GM21717 (cell line): ENCODE measurements around the gene ZNF524.
A peak's percentile ranks its signal among the peaks of the same experiment; 100 is the strongest.
"Not testable (repeated sequence)": the region's sequence is repeated elsewhere in the genome, so short reads cannot be mapped to it uniquely, and the experiment has no call there.

Experiments
- ATAC-seq: cut with Tn5 transposase; IDR thresholded peaks from one replicate; pipeline ENCODE4 v1.9.1; 2021; ENCODE audit warnings: mild to moderate bottlenecking, moderate library complexity; ENCODE audit not compliant: unreplicated experiment

The ZNF524 gene, protein sequence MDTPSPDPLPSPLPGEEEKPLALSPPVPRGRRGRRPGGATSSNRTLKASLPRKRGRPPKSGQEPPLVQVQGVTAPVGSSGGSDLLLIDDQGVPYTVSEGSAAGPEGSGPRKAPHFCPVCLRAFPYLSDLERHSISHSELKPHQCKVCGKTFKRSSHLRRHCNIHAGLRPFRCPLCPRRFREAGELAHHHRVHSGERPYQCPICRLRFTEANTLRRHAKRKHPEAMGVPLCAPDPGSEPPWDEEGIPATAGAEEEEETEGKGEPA

DNA sequence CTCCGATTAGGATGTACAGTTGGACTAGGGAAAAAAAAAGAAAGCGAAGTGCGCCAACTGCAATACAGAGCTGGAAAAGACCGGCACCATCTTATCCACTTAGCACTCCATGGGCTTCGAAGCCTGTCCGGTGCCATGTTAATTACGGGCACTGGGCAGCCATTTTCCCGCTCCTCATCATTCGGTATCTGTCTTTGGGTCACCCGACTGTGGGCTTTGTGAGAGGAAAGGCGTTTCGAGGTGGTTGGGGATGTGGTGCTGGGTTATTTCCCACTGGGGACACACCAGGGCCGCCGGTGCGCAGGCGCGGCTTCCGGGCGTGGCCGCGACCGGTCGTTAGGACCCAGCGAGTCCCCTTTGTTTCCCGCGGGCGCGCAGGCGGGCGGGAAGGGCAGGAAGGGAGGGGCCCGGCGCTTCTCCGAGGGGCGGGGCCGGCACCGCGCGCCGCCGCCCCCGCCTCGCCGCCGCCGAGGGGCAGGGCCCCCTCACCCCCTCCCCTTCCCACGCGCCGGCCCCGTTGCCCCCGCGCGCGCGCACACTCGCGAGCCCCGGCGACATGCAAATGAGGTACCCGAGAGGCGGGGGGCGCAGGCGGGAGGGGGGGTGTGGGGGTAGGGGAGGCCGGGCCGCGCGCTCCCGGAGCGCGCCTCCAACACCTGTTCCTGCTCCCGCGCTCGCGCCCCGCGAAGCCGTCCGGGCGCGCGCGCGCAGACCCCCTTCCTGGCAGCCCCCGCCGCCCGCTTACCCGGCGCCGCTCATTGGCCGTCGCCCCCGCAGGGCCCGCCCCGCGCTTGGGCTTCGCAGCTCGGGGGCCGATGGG lies at the start of gene ZNF524:
ZNF524 (plus strand) TSS at position 447 of the 820 bp plus-strand sequence. CDS start 1,825 bp downstream, outside the sequence.
- peak; percentile 31 for ATAC-seq

DNA sequence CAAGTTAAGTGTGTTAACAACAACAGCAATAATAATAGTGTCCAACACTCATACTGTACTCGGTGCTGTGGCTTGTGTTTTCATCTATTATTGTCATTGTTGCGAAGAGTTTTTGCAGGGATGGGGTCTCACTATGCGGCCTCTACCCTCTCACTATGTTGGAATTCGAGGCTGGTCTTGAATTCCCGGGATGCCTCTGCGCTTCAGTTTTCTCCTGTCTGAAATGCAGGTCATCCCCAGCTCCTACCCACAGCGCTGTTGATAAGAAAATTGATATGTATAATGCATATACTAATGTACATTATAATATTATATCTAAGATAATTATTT lies 49.8 kb upstream of the ZNF524 start:
- ATAC-seq, result no peak

DNA sequence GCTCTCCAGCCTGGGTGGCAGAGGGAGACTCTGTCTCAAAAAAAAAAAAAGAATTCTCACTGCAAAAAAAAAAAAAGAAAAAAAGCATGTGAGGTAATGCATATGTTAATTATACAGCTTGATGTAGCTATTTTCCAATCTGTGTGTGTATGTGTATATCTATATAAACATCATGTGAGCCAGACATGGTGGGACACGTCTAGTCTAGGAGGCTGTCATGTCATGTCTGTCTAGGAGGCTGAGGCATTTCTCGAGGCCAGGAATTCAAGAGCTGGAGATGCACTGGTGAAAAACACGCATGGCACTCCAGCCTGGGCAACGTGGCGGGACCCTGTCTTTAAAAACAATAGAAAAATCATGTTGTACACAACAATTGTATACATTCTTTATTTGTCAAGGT lies 47.9 kb upstream of the ZNF524 start:
- ATAC-seq, result no peak

DNA sequence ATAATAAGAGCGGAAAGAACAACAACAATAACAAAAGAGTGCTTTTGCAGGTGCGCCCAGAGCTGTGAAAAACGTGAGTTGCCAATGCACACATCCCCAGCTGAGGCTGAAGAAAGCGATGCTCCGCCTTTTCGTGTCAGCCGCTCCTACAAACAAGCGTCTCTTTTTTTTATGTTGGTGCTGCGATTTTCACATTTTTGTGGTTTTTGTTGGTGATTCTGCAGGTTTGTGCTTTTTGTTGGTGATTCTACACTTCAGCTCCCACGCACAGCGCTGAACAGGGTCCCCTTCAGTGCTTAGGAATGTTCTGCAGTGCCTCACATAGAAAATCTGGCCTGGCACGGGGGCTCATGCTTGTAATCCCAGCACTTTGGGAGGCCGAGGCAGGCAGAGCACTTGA lies 47.5 kb upstream of the ZNF524 start:
- no peak for ATAC-seq

DNA sequence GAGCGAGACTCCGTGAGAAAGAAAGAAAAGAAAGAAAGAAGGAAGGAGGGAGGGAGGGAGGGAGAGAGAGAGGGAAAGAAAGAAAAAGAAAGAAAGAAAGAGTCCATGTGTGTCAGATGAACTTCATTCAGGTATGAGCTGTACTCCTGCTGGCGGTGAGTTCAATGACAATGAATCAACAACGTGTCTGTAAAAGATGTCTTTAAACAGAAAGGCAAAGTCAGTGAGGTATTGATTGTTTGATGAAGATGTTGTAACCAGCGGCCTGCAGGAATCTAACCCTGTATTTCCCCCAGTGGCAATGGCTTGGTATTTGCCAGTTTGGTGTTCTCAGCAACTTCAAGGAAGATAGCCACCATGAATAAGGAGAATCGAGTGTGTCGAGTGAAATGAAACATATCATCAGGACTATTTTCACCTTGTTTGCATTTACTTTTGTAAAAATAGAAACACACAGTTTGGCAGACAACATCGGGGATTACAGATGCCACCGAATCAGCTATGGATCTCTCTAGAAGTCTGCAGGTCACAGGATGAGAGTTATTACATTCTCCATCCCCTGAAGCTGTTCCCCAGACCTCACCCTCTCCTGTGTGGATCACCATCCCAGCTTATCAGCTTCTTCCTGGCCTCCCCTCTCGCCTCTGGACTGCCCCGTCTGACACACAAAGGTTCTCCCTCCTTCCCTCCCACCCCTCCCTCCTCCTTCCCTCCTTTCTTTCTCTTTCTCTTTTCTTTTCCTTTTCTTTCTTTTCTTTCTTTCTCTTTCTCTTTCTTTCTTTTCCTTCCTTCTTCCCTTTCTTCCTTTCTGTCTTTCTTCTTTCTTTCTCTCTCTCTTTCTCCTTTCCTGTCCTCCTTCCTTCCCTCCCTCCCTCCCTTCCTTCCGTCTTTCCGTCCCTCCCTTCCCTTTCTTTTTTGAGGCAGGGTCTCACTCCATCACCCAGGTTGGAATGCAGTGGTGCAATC lies 46.6 kb upstream of the ZNF524 start:
- ATAC-seq, result no peak

DNA sequence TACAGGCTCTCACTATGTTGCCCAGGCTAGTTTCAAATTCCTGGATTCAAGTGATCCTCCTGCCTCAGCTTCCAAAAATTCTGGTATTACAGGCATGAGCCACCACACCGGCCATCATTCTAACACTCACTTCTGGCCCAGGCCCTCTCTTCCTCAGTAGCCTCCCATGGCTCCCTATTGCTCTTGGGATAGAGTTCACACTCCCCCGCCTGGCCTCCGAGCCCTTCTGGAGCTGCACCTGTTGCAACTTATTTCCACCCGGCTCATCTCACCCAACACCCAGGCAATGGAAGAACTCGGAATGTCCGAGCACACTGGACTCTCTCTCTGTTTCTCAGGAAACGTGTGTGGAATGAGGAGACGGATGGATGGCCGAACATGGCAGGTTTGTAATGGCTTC lies 45.8 kb upstream of the ZNF524 start:
- no peak for ATAC-seq

DNA sequence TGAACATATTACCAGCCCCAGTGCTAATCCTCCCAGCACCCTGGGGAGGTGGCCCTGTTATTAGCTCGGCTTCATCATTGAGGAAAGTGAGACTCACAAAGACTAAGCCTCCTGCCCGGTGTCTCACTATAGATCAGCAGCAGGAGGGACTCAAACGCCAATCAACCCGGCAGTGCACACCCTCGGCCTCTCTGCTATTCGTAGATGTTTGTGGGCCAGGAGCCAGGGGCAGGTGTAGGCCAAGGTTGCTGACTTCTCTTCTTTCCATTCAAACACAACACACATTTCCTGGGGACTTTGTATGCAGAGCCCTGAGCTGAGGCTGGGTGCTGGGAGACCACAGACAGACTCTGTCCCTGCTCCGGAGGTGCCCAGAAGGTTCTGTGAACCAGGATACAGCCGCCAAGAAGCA lies 45.3 kb upstream of the ZNF524 start:
- ATAC-seq, result no peak

DNA sequence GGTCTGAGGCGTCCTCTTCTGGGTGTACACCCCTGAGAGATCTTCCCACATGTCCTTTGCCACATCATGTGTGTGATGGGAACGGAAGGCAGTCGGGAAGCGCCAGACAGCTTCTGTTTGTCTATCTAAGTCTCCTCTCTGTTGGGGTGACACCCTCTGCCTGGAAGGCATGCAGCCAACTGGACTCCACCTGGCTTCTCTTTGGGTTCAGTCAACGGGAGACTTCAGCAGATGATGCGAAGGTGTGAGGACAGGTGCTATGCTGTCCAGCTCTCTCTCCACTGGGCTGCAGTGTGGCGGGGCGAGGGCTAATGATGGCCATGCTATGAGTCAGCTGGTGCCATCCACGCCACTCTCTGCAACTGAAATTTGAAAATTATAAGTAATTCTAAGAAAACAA lies 40.4 kb upstream of the ZNF524 start:
- no peak for ATAC-seq

DNA sequence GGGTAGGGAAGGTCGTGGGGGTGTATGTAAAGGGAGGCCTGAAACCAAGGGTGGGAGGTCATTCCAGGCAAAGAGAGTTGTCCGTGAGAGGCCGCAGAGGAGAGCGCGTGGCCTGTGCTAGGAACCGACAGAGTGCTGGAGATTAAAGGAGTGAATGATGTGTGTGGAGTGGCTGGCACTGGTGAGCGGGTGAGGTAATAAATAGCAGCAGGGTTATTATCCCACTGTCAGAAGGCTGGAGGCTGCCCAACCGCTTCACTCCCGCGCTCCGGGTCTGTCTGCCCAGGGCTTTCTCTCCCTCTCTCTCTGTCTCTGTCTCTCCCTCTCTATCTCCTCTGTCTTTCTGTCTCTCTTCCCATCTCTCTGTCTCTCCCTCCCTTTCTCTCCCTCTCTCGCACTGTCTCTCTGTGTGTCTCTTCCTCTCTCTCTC lies 36.8 kb upstream of the ZNF524 start:
- no peak for ATAC-seq

DNA sequence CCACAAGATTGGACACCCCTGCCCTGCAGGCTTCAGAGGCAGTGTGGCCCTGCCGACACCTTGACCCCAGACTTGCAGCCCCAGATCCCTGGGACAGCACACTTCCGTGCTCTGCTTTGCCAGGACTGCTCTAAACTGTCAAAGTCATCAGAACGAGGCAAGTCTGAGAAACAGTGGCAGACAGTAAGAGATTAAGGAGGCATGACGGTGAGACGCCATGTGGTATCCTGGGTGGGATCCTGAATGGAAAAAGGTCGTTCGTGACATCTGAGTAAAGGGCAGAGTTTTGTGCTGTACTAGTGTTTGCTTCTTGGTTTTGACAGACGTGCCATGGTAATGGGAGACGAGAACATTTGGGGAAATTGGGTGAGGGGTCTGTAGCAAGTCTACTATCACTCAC lies 33.3 kb upstream of the ZNF524 start:
- ATAC-seq, result no peak

DNA sequence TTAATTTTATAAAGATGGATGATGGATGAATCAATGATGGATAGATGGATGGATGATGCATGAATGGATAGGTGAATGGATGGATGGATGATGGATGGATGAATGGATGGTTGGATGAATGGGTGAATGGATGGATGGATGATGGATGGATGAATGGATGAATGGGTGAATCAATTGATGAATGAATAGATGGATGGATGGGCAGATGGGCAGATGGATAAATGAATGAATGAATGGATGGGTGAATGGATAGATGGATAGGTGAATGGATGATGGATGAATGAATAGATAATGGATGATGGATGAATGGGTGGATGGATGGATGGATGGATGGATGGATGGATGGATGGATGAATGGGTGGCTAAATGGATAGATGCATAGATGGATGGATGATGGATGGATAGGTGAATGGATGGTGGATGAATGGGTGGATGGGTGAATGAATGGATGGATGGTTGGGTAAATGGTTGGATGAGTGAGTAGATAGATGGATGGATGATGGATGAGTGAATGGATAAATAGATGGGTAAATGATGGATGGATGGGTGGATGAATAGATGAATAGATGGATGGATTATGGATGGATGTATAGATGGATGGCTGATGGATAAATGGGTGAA lies 32.3 kb upstream of the ZNF524 start:
- ATAC-seq, result no peak

DNA sequence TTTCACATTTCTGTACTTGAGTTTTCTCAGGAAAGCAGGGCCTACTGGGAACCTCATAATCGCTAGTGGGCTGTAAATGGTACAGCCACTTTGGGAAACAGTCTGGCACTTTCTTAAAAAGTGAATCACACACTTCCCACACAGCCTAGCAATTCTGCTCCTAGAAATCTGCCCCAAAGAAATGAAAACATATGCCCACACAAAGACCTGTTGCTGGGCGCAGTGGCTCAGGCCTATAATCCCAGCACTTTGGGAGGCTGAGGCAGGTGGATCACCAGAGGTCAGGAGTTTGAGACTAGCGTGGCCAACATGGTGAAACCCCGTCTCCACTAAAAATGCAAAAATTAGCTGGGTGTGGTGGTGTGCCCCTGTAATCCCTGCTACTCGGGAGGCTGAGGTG lies 30.6 kb upstream of the ZNF524 start:
- not testable (repeated sequence) for ATAC-seq

DNA sequence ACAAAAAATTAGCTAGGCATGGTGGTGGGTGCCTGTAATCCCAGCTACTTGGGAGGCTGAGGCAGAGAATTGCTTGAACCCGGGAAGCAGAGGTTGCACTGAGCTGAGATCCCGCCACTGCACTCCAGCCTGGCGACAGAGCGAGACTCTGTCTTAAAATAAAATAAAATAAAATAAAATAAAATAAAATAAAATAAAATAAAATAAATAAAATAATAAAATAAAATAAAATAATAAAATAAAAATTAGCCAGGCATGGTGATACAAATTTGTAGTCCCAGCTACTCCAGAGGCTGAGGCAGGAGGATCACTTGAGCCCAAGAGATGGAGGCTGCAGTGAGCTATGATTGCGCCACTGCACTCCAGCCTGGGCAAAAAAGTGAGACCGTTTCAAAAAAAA lies 26.2 kb upstream of the ZNF524 start:
- not testable (repeated sequence) for ATAC-seq

DNA sequence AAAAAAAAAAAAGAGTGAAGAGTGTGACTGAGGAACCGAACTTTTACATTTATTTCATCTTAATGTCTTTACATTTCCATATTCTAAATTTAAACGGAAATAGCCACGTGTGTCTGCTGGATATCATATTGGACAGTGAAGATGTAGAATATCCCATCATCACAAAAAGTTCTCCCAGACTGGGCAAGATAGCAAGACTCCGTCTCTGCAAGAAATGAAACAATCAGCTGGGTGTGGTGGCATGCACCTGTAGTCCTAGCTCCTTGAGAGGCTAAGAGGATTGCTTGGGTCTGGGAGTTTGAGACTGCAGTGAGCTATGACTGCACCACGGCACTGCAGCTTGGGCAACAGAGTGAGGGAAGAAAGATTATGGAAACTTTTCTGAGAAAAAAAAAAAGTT lies 23.3 kb upstream of the ZNF524 start:
- ATAC-seq, result no peak

DNA sequence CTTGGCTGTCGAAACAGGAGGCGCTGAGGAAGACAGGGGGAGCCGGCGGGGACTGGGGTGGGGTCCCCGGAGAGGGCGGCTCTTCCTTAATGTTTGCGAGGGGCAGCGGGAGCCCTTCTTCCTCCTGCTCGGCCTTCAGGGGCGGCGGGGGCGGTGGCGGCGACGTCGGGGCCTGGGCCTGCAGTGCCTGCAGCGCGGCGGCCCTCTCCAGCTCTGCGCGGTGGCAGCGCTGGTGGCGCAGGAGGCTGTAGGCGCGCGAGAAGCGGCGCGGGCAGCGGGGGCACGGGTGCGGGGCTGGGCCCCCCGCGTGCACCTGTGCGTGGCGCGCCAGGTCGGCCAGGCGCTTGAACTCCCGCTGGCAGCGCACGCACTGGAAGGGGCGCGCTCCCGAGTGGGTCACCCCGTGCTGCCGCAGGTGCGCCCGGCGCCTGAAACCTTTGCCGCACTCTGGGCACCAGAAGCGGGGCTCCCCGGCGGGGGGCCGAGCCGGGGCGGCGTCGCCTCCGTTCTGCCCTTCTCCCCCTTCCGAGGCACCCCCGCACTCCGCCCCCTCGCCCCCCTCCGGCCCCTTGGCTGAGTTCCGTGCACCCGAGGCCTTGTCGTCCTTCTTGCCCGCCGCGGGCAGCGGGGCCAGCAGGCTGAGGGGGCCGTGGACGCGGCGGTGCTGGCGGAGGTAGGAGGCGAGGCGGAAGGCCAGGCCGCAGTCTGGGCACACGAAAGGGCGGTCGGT lies 21.9 kb upstream of the ZNF524 start:
- no peak for ATAC-seq

DNA sequence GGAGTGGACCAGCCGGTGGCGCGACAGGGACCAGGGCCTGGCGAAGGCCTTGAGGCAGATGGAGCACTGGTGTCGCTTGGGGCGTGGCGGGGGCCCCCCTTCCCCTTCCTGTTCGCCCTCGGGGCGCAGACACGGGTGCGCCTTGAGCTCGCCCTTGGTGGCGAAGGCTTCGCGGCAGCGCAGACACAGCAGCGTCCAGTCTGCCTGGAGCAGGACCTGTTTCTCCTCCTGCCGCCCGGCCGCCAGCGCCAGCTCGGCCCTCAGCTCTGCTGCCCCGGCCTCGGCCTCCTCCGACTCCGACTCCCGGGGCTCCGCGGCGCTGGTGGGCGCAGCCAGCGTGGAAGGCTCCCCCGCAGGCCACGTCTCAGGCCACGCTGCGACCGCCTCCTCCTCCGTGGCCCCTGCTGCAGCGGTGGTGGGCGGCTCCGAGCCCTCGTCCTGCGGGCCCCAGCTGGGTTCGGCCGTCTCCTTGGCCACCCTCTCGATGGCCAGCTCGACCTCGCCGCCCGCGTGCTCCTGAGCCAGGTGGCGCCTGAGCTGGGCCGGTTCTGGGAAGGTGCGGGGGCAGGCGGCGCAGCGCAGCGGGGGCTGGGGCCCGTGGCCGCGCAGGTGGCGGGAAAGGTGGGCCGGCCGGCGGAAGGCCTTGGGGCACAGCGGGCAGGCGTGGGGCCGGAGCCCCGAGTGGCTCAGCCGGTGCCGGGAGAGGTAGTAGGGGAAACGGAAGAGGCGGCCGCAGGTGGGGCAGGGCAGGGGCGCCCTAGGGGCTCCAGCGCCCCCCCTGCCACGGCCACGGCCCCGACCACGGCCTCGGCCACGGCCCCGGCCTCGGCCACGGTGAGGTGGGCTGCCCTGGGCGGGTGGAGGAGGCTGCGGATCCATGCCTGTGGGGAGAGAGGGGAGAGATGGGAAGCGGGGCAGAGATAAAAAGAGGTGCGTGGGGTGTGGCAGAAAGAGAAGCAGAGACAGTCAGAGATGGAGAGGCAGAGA lies 21.0 kb upstream of the ZNF524 start:
- ATAC-seq, result no peak

DNA sequence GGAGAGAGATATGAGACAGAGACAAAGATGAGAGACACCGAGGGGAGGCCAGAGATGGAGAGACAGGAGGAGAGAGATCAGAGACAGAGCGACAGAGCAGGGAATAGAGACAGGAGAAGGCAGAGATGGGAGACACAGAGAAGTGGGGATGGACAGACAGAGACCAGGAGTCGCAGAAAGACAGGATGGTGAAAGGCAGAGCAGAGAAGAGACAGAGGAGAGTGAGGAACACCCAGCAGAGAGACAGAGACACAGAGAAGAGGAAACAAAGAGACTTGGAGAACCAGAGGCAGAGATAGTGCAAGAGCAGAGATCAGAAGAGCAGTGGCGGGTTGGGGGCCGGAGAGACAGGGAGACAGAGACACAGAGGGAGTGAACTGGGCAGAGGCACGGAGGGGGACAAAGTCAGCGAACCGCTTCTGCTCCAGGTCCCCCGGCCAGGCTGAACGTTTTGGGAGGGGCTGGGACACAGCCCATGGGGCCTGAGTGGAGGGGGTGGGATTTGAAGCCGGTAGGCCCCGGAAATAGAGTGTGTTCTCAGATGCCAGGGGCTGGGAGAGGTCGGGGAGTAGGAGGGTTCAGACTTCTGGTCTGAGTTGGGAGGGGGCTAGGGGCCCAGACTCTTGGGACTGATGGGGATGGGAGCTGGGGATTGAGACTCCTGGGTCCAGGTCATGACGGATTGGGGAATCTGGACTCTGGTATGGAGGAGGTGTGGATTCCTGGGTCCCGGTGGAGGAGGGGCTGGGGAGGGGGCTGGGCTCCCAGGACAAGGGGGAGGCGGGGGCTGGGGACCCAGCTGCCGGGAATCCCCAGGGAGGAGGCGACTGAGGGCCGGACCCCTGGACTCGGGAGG lies 20.1 kb upstream of the ZNF524 start:
- no peak for ATAC-seq

DNA sequence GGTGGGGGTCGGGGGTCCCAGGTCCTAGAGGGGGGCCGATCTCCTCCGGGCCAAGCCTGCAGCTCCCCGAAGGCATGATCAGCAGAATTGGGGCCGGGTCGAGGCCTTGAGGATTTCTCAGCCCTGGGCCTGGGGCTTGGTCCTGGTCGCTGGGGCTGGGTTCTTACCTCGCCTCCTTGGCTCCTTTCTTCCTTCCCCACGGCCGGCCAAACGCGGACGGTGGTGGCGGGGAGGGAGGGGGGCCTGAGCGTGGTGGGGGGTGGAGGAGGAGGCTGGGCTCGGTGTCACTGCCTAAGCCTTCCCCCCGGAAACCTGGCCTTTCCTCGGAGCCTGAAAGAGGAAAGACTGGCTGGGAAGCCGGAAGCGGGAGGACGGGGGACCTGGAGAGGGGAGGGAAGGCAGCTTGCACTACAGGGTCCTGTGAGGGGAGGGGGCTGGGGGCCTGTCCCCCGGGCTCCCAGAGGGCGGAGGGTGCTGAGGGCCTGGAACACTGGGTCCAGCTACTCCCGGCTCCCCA lies 19.4 kb upstream of the ZNF524 start, which contains the start of gene ZNF579:
ZNF579 (minus strand) TSS at position 221 of the 517 bp plus-strand sequence. CDS start 1,209 bp downstream, outside the sequence.
- no peak for ATAC-seq
